Left lobe of liver (tissue), 2 donors: Measurements from ENCODE around the gene KCNE4. TPM values are rescaled to one million over a fixed set of nuclear protein-coding genes. Genes with fewer than 3 reads are reported as not detected.

ENCODE experiments used
- ATAC-seq: fragments of 200-7000 bp; cut with Tn5 transposase; one replicate; pipeline ENCODE4 v1.9.1; 2020; ENCODE audit warnings: mild to moderate bottlenecking, moderate library complexity
- DNase-seq: peaks from one replicate; pipeline ENCODE4 v3.0.0-alpha.2; 2020; ENCODE audit warnings: low spot score
- total RNA-seq: library from RNA; stranded (reverse); gene quantifications from one replicate; pipeline ENCODE4 v1.2.1, GENCODE V29; 2021
- donor health status: DM: no; HTN: no; CAD: no; lungs with moderate emphysema.
- donor health status: DM: no; HTN: yes; CAD: no.

Gene KCNE4
- total RNA-seq, 1 donor from 2014 or later: 1.2 TPM

GRCh38 chr2:223039618-223040017 is 12.4 kb upstream of the KCNE4 start:
- ATAC-seq: no peak

GRCh38 chr2:223040527-223040926 is 11.5 kb upstream of the KCNE4 start:
- ATAC-seq: no peak
- DNase-seq: no peak

More at GRCh38 chr2:223039618-223040017, 12.4 kb upstream of the KCNE4 start:
- DNase-seq: no peak

DNA sequence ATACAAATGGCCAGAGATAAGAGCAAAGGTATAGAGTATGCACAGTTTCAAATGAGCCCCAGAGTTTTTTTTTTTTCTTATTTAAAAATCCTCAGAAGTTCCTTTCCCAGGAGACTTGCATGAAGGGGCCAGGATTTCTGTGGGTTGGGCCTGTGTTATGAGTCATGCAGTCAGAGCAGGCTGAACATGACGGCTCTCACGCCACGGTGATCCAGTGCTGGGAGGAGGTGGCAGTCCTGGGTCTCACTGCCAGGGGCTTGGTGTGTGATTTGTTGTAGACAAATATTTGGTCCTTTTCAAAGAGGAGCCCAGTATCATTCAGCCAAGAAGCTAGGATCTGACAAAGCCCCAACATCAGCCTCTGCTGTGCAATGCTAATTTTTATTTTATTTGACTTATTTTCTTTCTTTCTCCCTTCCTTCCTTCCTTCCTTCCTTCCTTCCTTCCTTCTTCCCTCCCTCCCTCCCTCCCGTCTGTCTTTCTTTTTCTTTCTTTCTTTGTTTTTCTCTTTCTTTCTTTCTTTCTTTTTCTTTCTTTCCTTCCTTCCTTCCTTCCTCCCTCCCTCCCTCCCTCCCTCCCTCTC is 10.4 kb upstream of the KCNE4 start:
- ATAC-seq (no peak), DNase-seq (no peak)

DNA sequence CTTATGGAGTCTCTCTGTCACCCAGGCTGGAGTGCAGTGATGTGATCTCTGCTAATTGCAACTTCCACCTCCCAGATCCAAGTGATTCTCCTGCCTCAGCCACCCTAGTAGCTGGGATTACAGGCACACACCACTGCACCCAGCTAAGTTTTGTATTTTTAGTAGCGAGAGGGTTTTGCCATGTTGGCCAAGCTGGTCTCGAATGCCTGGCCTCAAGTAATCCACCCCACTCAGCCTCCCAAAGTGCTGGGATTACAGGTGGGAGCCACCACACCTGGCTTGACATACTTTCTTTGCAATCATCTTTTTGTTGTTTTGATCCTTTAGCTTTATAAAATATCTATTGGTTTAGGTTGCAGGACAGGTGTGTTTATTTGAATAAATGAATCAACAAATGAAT is 9.7 kb upstream of the KCNE4 start:
- ATAC-seq (no peak), DNase-seq (no peak)

DNA sequence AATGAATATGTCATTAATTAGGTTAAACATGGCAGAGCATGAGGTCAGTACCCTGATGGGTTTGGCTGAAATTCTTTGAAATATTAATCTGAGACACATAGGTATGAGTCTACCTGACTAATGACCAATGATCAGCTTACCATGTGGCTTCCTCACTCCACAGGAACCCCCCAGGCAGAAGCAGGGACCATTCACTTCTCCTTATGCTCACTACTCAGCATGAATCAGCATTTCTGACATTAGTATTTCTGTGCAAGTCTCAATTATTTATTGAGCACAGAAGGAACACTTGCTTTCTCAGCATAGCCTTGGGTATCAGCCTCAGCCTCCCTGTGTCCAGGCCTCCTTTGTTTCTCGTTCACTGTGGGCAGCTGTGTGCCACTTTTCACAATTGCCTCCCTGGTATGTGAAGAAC is 9.3 kb upstream of the KCNE4 start:
- no peak for DNase-seq
- no peak for ATAC-seq

DNA sequence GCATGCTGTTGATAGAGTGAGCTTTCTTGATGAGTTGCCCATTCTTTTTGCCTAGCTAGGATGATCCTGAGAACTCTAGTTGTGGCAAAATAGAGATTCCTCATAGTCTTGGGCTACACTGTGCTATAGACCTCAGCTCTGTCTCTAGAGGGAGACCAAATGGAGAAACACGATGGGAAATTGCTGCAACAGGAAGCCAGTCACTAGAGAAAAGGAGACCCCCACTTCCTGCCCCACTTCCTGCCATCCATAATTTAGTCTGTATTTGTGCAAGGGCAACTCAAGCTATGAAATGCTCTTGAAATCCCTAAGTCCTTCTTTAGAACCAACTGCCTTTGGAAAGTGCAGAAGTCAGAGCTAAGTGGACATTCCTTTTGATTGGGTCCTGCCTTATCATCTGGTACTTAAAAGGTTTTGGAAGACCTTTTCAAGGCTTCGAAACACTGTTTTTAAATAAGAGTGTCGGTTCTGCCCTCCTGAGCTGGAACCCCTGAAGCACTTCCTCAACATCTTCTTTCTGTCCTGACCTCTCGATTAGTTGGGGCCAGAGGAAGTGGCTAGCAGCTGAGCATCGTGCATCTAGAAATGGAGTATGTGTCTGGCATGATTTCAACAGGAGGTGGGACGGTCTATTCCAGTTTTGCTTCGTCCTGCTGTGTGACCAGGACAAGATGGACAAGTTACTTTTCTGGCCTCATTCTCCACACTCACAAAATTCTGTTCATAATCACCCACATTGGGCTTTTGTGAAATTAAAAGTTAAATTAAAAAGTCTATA is 8.6 kb upstream of the KCNE4 start:
- DNase-seq: no peak
- no peak for ATAC-seq

- ATAC-seq (no peak), DNase-seq (no peak)
Observed at GRCh38 chr2:223044092-223044836, 7.7 kb upstream of the KCNE4 start.

GRCh38 chr2:223044916-223045700 is 6.9 kb upstream of the KCNE4 start:
- DNase-seq (no peak), ATAC-seq (no peak)

DNA sequence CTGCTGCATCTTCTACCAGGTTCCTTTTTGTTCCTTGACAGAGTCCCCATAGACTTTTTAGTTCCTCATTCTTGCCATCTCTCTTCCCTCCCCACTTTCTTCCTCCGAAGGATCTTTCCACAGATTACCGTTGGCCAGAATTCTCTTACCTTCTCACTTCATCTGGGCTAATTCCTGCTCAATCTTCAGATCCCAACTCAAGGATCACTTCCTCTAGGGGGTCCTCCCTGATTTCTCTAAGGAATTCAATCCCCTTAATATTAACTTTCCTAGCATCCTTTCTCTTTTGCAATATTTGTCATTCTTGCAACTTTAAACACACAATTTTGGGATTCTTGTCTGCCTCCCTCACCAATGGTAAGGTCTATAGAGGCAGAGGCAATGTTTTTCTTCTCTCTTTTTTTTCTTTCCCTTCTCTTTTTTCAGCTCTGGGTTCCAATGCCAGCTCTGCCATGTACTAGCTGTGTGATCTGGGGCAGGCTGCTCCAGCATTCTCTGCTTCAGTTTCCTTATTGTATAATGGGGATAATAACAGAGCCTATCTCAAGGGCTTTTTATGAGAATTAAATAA is 5.4 kb upstream of the KCNE4 start:
- ATAC-seq (no peak), DNase-seq (no peak)

DNA sequence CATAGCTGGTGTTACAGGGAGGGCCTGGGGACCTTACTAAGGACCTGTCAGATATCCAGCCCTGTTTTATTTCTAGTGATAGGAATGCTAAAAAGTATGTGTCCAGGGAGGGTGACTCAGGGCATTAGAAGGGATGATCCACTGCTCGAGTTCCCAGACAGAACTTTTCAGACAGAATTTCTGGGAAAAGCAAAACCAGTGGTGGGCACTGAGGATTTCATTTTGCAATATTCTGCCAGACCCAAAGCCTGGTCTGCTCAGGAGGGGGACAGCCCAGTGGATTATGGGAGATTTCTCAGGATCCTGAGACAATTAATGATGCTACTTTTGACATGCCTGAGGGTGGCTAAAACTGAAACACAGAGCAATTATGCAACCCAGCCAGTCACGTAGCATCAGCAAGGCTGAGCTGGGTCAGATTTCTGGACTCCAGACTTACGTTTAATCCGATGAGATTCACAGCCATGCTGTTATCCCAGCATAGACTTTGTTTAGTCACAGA is 4.7 kb upstream of the KCNE4 start:
- DNase-seq (no peak), ATAC-seq (peak; percentile 43)

- no peak for ATAC-seq
- no peak for DNase-seq
Observed at GRCh38 chr2:223048519-223048918, 3.5 kb upstream of the KCNE4 start.

DNA sequence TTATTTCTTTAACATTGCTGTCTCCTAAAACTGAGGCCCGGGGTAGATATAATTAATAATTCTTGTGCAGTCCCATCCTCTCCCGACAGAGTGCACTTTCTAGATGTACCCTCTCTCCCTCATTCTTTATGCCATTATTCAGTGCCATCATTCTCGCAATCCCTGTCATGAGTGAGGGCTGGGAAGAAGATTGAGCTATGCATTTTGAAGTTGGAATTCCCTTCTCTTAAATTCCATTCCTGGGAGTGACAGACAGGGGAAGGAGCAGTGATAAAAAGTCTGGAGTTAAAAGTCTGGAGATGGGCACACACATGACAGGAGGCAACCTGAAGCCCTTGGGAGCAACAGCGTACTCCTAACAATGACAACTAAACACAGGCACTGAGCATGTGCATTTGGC is 2.6 kb upstream of the KCNE4 start:
- DNase-seq: no peak
- ATAC-seq: no peak

DNA sequence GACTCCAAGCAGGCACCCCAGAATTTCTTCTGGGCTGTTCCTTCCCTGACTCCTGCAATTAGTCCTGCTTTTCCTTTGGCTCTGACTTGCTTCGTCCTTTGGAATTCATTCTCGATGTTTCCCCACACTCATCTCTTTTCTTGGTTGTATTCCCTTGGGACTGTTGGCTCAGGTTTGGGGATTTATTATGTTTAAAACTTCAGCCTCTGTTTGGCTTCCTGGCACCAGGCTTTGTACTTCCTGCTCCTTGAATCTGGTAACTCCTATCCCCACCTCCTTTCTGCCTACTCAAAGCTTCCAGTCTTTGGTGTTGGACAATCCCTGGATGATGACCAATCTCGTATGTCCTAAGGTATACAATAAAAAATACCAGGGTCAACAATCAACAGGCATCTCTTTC is 1.8 kb upstream of the KCNE4 start:
- ATAC-seq (no peak), DNase-seq (no peak)

GRCh38 chr2:223050900-223051504 is 988 bp upstream of the KCNE4 start:
- DNase-seq (no peak), ATAC-seq (no peak)

GRCh38 chr2:223052548-223053483 is 826 bp downstream of the KCNE4 start:
- DNase-seq (no peak), ATAC-seq (no peak)

DNA sequence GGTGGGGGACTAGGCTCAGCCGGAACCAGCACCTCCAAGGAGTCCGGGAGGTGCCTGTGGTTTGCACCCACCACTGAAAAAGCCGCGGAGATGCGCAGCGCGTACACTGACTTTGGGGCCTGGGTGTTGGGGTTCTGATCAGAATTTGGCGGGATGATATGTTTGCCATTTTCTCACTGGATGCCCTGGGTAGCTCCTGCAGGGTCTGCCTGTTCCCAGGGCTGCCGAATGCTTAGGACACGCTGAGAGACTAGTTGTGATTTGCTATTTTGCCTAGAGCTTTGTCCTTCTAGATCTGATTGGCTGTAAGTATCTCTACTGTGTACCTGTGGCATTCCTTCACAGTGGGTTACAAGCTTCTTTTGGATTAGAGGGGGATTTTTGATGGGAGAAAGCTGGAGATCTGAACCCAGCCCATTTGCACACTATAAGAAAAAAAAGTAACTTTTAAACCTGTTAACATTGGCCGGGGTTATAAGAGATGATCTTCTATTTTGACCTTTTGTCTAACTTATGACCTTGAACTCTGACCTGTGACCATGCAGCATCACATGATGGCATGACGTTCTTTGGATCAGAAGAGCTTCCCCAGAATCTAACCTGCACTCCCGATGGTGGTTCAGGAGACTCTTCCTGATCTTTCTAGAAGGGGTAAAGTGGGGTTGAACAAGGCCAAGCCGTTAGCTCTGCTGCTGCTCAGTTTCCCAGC is 1.6 kb downstream of the KCNE4 start:
- DNase-seq: no peak
- no peak for ATAC-seq

DNA sequence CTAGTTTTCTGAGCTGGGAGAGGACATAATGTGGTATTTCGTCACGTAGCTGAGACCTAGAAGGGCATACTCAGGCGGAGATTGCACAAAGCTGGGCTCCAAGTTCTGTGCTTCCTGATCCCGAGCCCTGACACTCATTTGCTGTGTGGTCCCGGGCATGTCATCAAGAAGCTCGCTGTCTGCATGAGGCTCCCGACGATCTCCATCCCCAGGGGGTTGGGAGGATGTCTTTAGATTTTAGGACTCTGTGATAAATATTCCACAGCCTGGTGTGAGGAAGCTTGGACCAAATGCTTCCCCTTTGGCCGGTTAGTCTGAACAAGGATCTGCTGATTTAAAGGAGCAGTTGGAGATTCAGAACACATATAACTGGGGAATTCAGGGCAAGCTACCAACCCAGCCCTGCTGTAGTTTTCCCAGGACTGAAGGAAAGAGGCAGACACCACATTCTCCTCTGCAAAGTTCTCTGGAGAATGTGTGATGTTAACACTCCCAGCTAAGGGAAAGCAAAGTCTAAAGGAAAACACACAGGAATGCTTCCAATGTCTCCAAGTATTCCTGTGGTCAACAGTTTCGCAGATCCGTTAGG is 2.3 kb downstream of the KCNE4 start:
- ATAC-seq: peak; percentile 39
- DNase-seq: no peak

DNA sequence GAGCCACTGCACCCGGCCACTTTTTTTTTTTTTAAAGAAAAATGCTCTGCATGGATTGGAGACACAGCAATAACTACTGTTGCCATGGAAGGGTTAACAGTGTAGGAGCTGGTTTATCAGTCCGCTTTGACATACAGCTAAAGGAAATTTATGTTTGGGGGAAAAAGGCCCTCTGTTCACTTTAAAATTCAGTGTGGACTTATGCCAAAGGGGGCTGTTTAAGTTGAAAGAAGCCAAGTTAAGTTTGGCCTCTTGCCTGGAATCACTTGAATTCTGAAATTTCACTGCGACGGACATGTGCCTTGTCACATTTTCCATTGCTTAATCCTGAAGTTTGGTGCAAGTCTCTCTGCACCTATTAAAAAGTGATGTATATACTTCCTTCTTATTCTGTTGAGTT is 3.1 kb downstream of the KCNE4 start:
- no peak for DNase-seq
- ATAC-seq: no peak
